Peyer's patch (tissue), 4 donors: ENCODE data around the gene FADS6.

Source experiments
- CTCF ChIP-seq, 6 experiments: fragments of 450-650 bp in 4 of 6; fragments of 200-600 bp in 2 of 6; sonication (generic) in 1 of 6; IDR thresholded peaks; one replicate each; pipeline ENCODE4 v1.5.1; 2017 to 2019; ENCODE audit warnings: antibody characterized with exemption in 6 of 6, mild to moderate bottlenecking in 3 of 6, moderate library complexity in 1 of 6
- POLR2A ChIP-seq, 2 donors: fragments of 450-650 bp; IDR thresholded peaks; one replicate each; pipeline ENCODE4 v1.5.1; 2017; ENCODE audit warnings: antibody characterized with exemption in 2 of 2, mild to moderate bottlenecking in 2 of 2, moderate library complexity in 2 of 2

- TF ChIP-seq POLR2A (IDR thresholded peaks at IDR 0.05) (no peak), CTCF (IDR thresholded peaks at IDR 0.05) (no peak)
These were observed 26.8 kb upstream of the FADS6 start for GRCh38 chr17:74920306-74920620.
